HepG2 (cell line): ENCODE data around the gene SERINC5. TPM values are rescaled to one million over a fixed set of nuclear protein-coding genes. Genes with fewer than 3 reads are reported as not detected.
"Not testable (repeated sequence)": the region's sequence is repeated elsewhere in the genome, so short reads cannot be mapped to it uniquely, and the experiment has no call there.

Source experiments
- ATAC-seq: fragments of 200-7000 bp; cut with Tn5 transposase; 3 replicates; pipeline ENCODE4 v1.9.1; 2020; ENCODE audit warnings: mild to moderate bottlenecking, moderate library complexity
- BruUV-seq: library from RNA; stranded (reverse); fragments of 400-500 nt; replicated peaks from 2 replicates; lab custom pipeline; 2021; lab: Mats Ljungman, UMichigan
- CTCF ChIA-PET: fragments of 300-600 bp; formaldehyde crosslinking; extraction: SDS; loops from one replicate; lab custom pipeline; 2021; ENCODE audit warnings: low total read pairs, inconsistent platforms, low intra/inter-chr PET ratio; lab: Yijun Ruan, JAX
- POLR2A ChIA-PET: fragments of 350-600 bp; sonication (Branson Sonifier 250); formaldehyde crosslinking; loops from one replicate; lab custom pipeline; 2020; ENCODE audit warnings: antibody characterized with exemption, inconsistent platforms; lab: Yijun Ruan, JAX
- DNase-seq: peaks from one replicate; pipeline ENCODE4 v3.0.0-alpha.2; 2015; ENCODE audit warnings: low spot score
- FAIRE-seq: peaks from 3 replicates; lab custom pipeline; 2011; peaks lifted over from hg19 to GRCh38; lab: Jason Lieb, UNC
- H2AFZ ChIP-seq: one replicate; pipeline ENCODE4 v1.6.1; 2011; ENCODE audit warnings: low read length, inconsistent platforms
- H3K27ac ChIP-seq: fragments of 300-600 bp; 3 replicates; pipeline ENCODE4 v1.8.0; 2011; ENCODE audit warnings: mixed run types, mild to moderate bottlenecking, mixed read lengths, low read length, inconsistent platforms; ENCODE audit not compliant: insufficient read depth; ENCODE audit errors: extremely low read length
- H3K27me3 ChIP-seq, 2 experiments: fragments of 200-600 bp in 1 of 2; 2 replicates in 1 of 2; 3 replicates in 1 of 2; pipeline versions ENCODE4 v1.6.0 to v1.8.0; 2011; ENCODE audit warnings: low read length in 2 of 2, mild to moderate bottlenecking in 2 of 2, moderate library complexity in 2 of 2, inconsistent platforms in 1 of 2; ENCODE audit not compliant: insufficient read depth in 2 of 2, control insufficient read depth in 1 of 2
- H3K36me3 ChIP-seq, 2 experiments: fragments of 200-600 bp in 1 of 2; replicated peaks in 1 of 2; 2 replicates in 1 of 2; 3 replicates in 1 of 2; pipeline versions ENCODE4 v1.5.1 to v1.8.0; 2011; ENCODE audit warnings: low read length in 2 of 2, inconsistent platforms in 1 of 2; ENCODE audit not compliant: insufficient read depth in 2 of 2, control insufficient read depth in 1 of 2
- H3K4me1 ChIP-seq: 2 replicates; pipeline ENCODE4 v1.5.1; 2012; ENCODE audit warnings: low read length, inconsistent platforms; ENCODE audit not compliant: insufficient read depth
- H3K4me2 ChIP-seq: 2 replicates; pipeline ENCODE4 v1.6.0; 2011; ENCODE audit warnings: low read depth, low read length, inconsistent platforms
- H3K4me3 ChIP-seq, 3 experiments: fragments of 200-600 bp in 1 of 3; sonication (generic), shearing (Covaris generic) in 1 of 3; replicated peaks in 1 of 3; 2 replicates each; pipeline ENCODE4 v1.5.1; 2011 to 2016; ENCODE audit warnings: low read length in 3 of 3, inconsistent platforms in 2 of 3, low read depth in 2 of 3, mild to moderate bottlenecking in 2 of 3, control low read depth in 1 of 3, mixed read lengths in 1 of 3; ENCODE audit not compliant: insufficient read depth in 1 of 3
- H3K79me2 ChIP-seq: one replicate; pipeline ENCODE4 v1.6.1; 2011; ENCODE audit warnings: low read length, inconsistent platforms; ENCODE audit not compliant: insufficient read depth
- H3K9ac ChIP-seq: 2 replicates; pipeline ENCODE4 v1.6.0; 2011; ENCODE audit warnings: mild to moderate bottlenecking, low read depth, low read length, inconsistent platforms; ENCODE audit not compliant: insufficient read depth
- H3K9me3 ChIP-seq: 2 replicates; pipeline ENCODE4 v1.5.1; 2012; ENCODE audit warnings: mild to moderate bottlenecking, low read length
- H4K20me1 ChIP-seq: 2 replicates; pipeline ENCODE4 v1.6.0; 2011; ENCODE audit warnings: inconsistent platforms, mild to moderate bottlenecking, low read length, moderate library complexity; ENCODE audit not compliant: insufficient read depth
- CHCHD3 ChIP-seq: sonication (generic); formaldehyde crosslinking; IDR thresholded peaks from 2 replicates; pipeline ENCODE4 v1.8.0; 2022; ENCODE audit warnings: mild to moderate bottlenecking, missing genetic modification reagents, moderate library complexity
- CSRNP1 ChIP-seq: sonication (generic); formaldehyde crosslinking; IDR thresholded peaks from 2 replicates; pipeline ENCODE4 v1.8.1; 2023; ENCODE audit warnings: mild to moderate bottlenecking, missing genetic modification reagents
- EP300 ChIP-seq, 3 experiments: sonication (generic) in 1 of 3; formaldehyde crosslinking in 1 of 3; IDR thresholded peaks; 2 replicates each; pipeline versions ENCODE4 v1.5.1 to v1.6.1; 2011 to 2020; ENCODE audit warnings: low read depth in 2 of 3, low read length in 2 of 3, borderline replicate concordance in 1 of 3, improper control_type of control experiment in 1 of 3, mild to moderate bottlenecking in 1 of 3, missing genetic modification reagents in 1 of 3, moderate library complexity in 1 of 3
- HDAC1 ChIP-seq: sonication (generic); formaldehyde crosslinking; IDR thresholded peaks from 2 replicates; pipeline ENCODE4 v1.5.1; 2020; ENCODE audit warnings: mild to moderate bottlenecking, missing genetic modification reagents
- ZBTB34 ChIP-seq: sonication (generic); formaldehyde crosslinking; IDR thresholded peaks from 2 replicates; pipeline ENCODE4 v1.8.0; 2022; ENCODE audit warnings: mild to moderate bottlenecking, missing genetic modification reagents
- WGBS: methylation state at CpG from one replicate; pipeline ENCODE4 v1.1.6; 2017; ENCODE audit warnings: low lambda C conversion rate; 5-methylcytosine and 5-hydroxymethylcytosine counted together
- in situ Hi-C: cut with HindIII; loops from 2 replicates; pipeline ENCODE4 v1.10.0; 2017; ENCODE audit warnings: low pct_unique_long_range_greater_than_20kb; ENCODE audit not compliant: extremely low pct_ligation_motif_present
- intact Hi-C: fragments of 100-400 bp; cut with micrococcal nuclease; formaldehyde crosslinking; loops from one replicate; pipeline ENCODE4 v1.10.0; 2022; ENCODE audit not compliant: unreplicated experiment
- polyA plus RNA-seq, 8 experiments: library from polyadenylated mRNA; depleted of rRNA in 3 of 8; stranded (reverse) in 7 of 8; unstranded in 1 of 8; fragments of >200 nt; fragmentation: Illumina TruSeq in 4 of 8; extraction: Trizol in 4 of 8; gene quantifications; 2 replicates each; pipeline versions ENCODE4 v1.2.1 to v1.2.3, GENCODE V29; 2011 to 2016; ENCODE audit warnings: low read depth in 4 of 8, missing spikeins in 1 of 8, mixed read lengths in 1 of 8; ENCODE audit not compliant: insufficient read depth in 1 of 8
- total RNA-seq, 5 experiments: library from RNA; depleted of rRNA; stranded (reverse); fragments of >200 nt; fragmentation: Illumina TruSeq; extraction: Trizol; gene quantifications; 2 replicates each; pipeline ENCODE4 v1.2.3, GENCODE V29; 2016; ENCODE audit warnings: low read depth in 1 of 5

The SERINC5 gene
- total and polyA plus RNA-seq, 2 of the 13 experiments (the other 11 are each of a cell fraction or from before 2014, with no cell fraction given), result 17.3 to 22.8 TPM

GRCh38 chr5:80184235-80185023 lies 71.4 kb downstream of the SERINC5 start (continued):
- TF ChIP-seq ZBTB34 (CRISPR knock-in tag), result peak; percentile 86
- no peak for TF ChIP-seq CHCHD3 (CRISPR knock-in tag)
- TF ChIP-seq HDAC1 (CRISPR knock-in tag), result peak; percentile 74; the same call in 1 of the 2 replicates
- TF ChIP-seq CSRNP1, result 0 out of 2 replicates have a peak, but pooled peaks have one; percentile 53
- peak; percentile 81 to 84; a peak in 3 of 4 replicates for TF ChIP-seq EP300 (IDR thresholded peaks at IDR 0.05; ENCODE audit: low read depth in 2 of 2, low read length in 2 of 2)
- peak; percentile 86; the same call in 1 of the 2 replicates for TF ChIP-seq EP300 (CRISPR knock-in tag; IDR thresholded peaks at IDR 0.05; ENCODE audit: borderline replicate concordance)

GRCh38 chr5:80183728-80184234 lies 72.1 kb downstream of the SERINC5 start:
- Histone ChIP-seq H3K4me3 (peak overlapping the region in 1 of 3 experiments; percentile 40; a peak in 1 of 6 replicates), H3K4me1 (peaks cover 80% of the 10 kb centered on the region), H3K4me2 (peak overlapping the region; percentile 59), H3K79me2 (peaks cover 37% of the 10 kb centered on the region), H3K27ac (peak overlapping the region; percentile 83), H3K9ac (peak overlapping the region; percentile 21; the same call in 1 of the 2 replicates)
- intact Hi-C loops, result loop anchor here (1.0 to 5.0 kb wide), 3 partner anchors 22 to 91 kb away; partner anchors contain the start of gene SERINC5
- in situ Hi-C loops, ATAC-seq, H3K9me3 ChIP-seq, H3K27me3 ChIP-seq, H2AFZ ChIP-seq, H3K36me3 ChIP-seq, DNase-seq, FAIRE-seq, H4K20me1 ChIP-seq: not testable (repeated sequence)
- POLR2A ChIA-PET, result interaction anchor here (1.0 to 4.5 kb wide), 7 partner anchors 13 to 90 kb away, joined by 3 to 26 read pairs (median 4); partner anchors contain the start of gene SERINC5
- TSS peak; percentile 45 for BruUV-seq
- CTCF ChIA-PET, result interaction anchor here (1.5 kb wide), 1 partner anchor 92 kb away, joined by 4 read pairs; no protein-coding TSS in a partner anchor
- 75% methylated on average over 10 of the region's 10 CpGs for whole genome bisulfite sequencing
